NCI-H2081 treated with DMSO at 0.1 percent for 48 hours (cell line): ENCODE results near the gene OSBPL6.
"Not testable (repeated sequence)": the region's sequence is repeated elsewhere in the genome, so short reads cannot be mapped to it uniquely, and the experiment has no call there.

Experiments used
- DNase-seq: peaks from one replicate; lab custom pipeline; 2025; lab: John Stamatoyannopoulos, UW

The OSBPL6 gene

GRCh38 chr2:178306352-178307073 is 112.2 kb downstream of the OSBPL6 start:
- no peak for DNase-seq

- DNase-seq, result no peak
Observed at GRCh38 chr2:178307650-178308049, 113.3 kb downstream of the OSBPL6 start.

GRCh38 chr2:178309541-178309940 is 115.2 kb downstream of the OSBPL6 start:
- no peak for DNase-seq

GRCh38 chr2:178315078-178315477 is 120.8 kb downstream of the OSBPL6 start:
- DNase-seq, result no peak

- DNase-seq, result no peak
Observed at GRCh38 chr2:178315488-178315948, 121.2 kb downstream of the OSBPL6 start.

GRCh38 chr2:178317811-178318210 is 123.5 kb downstream of the OSBPL6 start:
- no peak for DNase-seq

- DNase-seq, result no peak
Observed at GRCh38 chr2:178320011-178320585, 125.8 kb downstream of the OSBPL6 start.

GRCh38 chr2:178322068-178322467 is 127.8 kb downstream of the OSBPL6 start:
- DNase-seq, result no peak

GRCh38 chr2:178323331-178323730 is 129.0 kb downstream of the OSBPL6 start:
- not testable (repeated sequence) for DNase-seq

GRCh38 chr2:178324077-178324476 is 129.8 kb downstream of the OSBPL6 start:
- no peak for DNase-seq

- no peak for DNase-seq
Observed at GRCh38 chr2:178325268-178325667, 131.0 kb downstream of the OSBPL6 start.

- DNase-seq, result no peak
Observed at GRCh38 chr2:178327516-178327915, 133.2 kb downstream of the OSBPL6 start.

- no peak for DNase-seq
Observed at GRCh38 chr2:178328037-178328436, 133.7 kb downstream of the OSBPL6 start.

GRCh38 chr2:178330175-178331017 is 136.1 kb downstream of the OSBPL6 start:
- no peak for DNase-seq

- DNase-seq, result no peak
Observed at GRCh38 chr2:178331474-178332432, 137.4 kb downstream of the OSBPL6 start.

- DNase-seq, result no peak
Observed at GRCh38 chr2:178333851-178334250, 139.5 kb downstream of the OSBPL6 start.

GRCh38 chr2:178335230-178335629 is 140.9 kb downstream of the OSBPL6 start:
- no peak for DNase-seq

GRCh38 chr2:178344121-178344520 is 149.8 kb downstream of the OSBPL6 start:
- no peak for DNase-seq

- no peak for DNase-seq
Observed at GRCh38 chr2:178345951-178346350, 151.6 kb downstream of the OSBPL6 start.

- DNase-seq, result no peak
Observed at GRCh38 chr2:178350051-178350450, 155.7 kb downstream of the OSBPL6 start.

- DNase-seq, result not testable (repeated sequence)
Observed at GRCh38 chr2:178357704-178358103, 163.4 kb downstream of the OSBPL6 start.
